Heart left ventricle (tissue), 13 donors: ENCODE results near the gene ETV7.

Experiments
- CTCF ChIP-seq, 12 donors: fragments of 200-600 bp; sonication (generic) in 4 of 12; IDR thresholded peaks; one replicate each; pipeline versions ENCODE4 v1.5.0 to v1.8.0; 2018 to 2022; ENCODE audit warnings: antibody characterized with exemption in 12 of 12, mild to moderate bottlenecking in 5 of 12
- POLR2A ChIP-seq, 2 donors: fragments of 450-650 bp; IDR thresholded peaks; one replicate each; pipeline ENCODE4 v1.6.1; 2017; ENCODE audit warnings: antibody characterized with exemption in 2 of 2, mild to moderate bottlenecking in 2 of 2, moderate library complexity in 2 of 2
- donor health status: ischemic (EF 13 %, LVEDD 7.1; RV severe dilation, severe dysfunction).
- donor health status: DM: no; HTN: yes; CAD: no.
- donor health status: DM: no; HTN: no; CAD: no.
- donor health status: ischemic (EF 25% LVEDD 6.9; RV normal size, moderate dysfunction).
- donor health status: ischemic (EF 25% LVEDD 5.7; RV mildly dilated, moderate dysfunction).
- donor health status: ischemic (EF 35%, LVEDD 5.7; RV mildly dilated, moderate dysfunction).
- donor health status: nonischemic (EF 11% LVEDD 7.7; RV severe dilation, severe dysfunction).
- donor health status: DM: yes; HTN: yes; CAD: no.
- donor health status: PGD.
- donor health status: ischemic (EF 29% LVEDD 5.4; RV normal size, mild dysfunction).
- donor health status: nonischemic (EF 23%, LVEDD 6.1; RV moderate dilation, normal function).

GRCh38 chr6:36413489-36414480 is 26.3 kb upstream of the ETV7 start:
- TF ChIP-seq CTCF (IDR thresholded peaks at IDR 0.05) = no peak
- no peak for TF ChIP-seq POLR2A (IDR thresholded peaks at IDR 0.05)
